Neural cell (in vitro differentiated cells): ENCODE results near the gene PGF.

Source experiments
- EP300 ChIP-seq: fragments of 450-650 bp; conservative IDR thresholded peaks from 2 replicates; pipeline ENCODE4 v1.6.1; 2014; ENCODE audit warnings: antibody characterized with exemption, mild to moderate bottlenecking, moderate library complexity; ENCODE audit not compliant: poor library complexity, severe bottlenecking
- EZH2 ChIP-seq: fragments of 200-600, 300-800 bp; shearing (Covaris generic), sonication (generic); IDR thresholded peaks from 2 replicates; pipeline ENCODE4 v1.6.1; 2014; ENCODE audit warnings: antibody characterized with exemption, low read length, borderline replicate concordance, mild to moderate bottlenecking; ENCODE audit not compliant: insufficient read depth, poor library complexity, severe bottlenecking
- MXI1 ChIP-seq: fragments of 450-650 bp; conservative IDR thresholded peaks from 2 replicates; pipeline ENCODE4 v1.6.1; 2014; ENCODE audit warnings: antibody characterized with exemption, mild to moderate bottlenecking; ENCODE audit not compliant: poor library complexity, severe bottlenecking
- POLR2AphosphoS5 ChIP-seq: IDR thresholded peaks from 2 replicates; pipeline ENCODE4 v1.6.1; 2012
- TAF1 ChIP-seq: IDR thresholded peaks from 2 replicates; pipeline ENCODE4 v1.6.1; 2012; ENCODE audit warnings: low read depth
- TF ChIP-seq, protein P1 (sequence below): fragments of 450-650 bp; IDR thresholded peaks from 2 replicates; pipeline ENCODE4 v1.5.1; 2014; ENCODE audit warnings: antibody characterized with exemption, mild to moderate bottlenecking, moderate library complexity; ENCODE audit not compliant: poor library complexity, severe bottlenecking
- TF ChIP-seq, protein P2 (sequence below): IDR thresholded peaks from 2 replicates; pipeline ENCODE4 v1.6.1; 2012; ENCODE audit warnings: borderline replicate concordance

DNA sequence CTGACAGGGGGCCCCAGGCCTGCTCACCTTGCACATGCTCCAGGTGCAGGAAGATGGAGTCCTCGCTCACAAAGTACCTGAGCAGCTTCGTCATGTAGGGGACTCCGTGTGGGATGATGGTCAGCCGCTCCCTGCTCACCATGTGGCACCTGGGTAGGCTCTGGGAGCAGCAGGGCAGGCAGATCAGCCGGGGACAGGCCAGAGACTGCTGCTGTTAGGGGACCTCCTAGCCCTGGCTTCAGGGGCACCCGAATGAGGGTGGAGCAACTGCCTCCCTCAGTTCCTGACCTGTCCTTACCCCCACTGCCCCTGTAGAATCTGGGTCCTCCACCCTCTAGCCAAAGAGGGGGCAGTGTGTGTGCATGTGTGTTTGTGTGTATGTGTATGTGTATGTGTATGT is 44.2 kb downstream of the PGF start:
- TF ChIP-seq, protein P1, sequence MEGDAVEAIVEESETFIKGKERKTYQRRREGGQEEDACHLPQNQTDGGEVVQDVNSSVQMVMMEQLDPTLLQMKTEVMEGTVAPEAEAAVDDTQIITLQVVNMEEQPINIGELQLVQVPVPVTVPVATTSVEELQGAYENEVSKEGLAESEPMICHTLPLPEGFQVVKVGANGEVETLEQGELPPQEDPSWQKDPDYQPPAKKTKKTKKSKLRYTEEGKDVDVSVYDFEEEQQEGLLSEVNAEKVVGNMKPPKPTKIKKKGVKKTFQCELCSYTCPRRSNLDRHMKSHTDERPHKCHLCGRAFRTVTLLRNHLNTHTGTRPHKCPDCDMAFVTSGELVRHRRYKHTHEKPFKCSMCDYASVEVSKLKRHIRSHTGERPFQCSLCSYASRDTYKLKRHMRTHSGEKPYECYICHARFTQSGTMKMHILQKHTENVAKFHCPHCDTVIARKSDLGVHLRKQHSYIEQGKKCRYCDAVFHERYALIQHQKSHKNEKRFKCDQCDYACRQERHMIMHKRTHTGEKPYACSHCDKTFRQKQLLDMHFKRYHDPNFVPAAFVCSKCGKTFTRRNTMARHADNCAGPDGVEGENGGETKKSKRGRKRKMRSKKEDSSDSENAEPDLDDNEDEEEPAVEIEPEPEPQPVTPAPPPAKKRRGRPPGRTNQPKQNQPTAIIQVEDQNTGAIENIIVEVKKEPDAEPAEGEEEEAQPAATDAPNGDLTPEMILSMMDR, result no peak
- TF ChIP-seq EP300, result no peak
- TF ChIP-seq, protein P2, sequence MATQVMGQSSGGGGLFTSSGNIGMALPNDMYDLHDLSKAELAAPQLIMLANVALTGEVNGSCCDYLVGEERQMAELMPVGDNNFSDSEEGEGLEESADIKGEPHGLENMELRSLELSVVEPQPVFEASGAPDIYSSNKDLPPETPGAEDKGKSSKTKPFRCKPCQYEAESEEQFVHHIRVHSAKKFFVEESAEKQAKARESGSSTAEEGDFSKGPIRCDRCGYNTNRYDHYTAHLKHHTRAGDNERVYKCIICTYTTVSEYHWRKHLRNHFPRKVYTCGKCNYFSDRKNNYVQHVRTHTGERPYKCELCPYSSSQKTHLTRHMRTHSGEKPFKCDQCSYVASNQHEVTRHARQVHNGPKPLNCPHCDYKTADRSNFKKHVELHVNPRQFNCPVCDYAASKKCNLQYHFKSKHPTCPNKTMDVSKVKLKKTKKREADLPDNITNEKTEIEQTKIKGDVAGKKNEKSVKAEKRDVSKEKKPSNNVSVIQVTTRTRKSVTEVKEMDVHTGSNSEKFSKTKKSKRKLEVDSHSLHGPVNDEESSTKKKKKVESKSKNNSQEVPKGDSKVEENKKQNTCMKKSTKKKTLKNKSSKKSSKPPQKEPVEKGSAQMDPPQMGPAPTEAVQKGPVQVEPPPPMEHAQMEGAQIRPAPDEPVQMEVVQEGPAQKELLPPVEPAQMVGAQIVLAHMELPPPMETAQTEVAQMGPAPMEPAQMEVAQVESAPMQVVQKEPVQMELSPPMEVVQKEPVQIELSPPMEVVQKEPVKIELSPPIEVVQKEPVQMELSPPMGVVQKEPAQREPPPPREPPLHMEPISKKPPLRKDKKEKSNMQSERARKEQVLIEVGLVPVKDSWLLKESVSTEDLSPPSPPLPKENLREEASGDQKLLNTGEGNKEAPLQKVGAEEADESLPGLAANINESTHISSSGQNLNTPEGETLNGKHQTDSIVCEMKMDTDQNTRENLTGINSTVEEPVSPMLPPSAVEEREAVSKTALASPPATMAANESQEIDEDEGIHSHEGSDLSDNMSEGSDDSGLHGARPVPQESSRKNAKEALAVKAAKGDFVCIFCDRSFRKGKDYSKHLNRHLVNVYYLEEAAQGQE, result no peak
- TF ChIP-seq EZH2, result no peak
- TF ChIP-seq POLR2AphosphoS5, result no peak
- TF ChIP-seq MXI1, result no peak
- TF ChIP-seq TAF1, result no peak
